HepG2 (cell line): ENCODE data around the gene CLCNKA. TPM values are rescaled to one million over a fixed set of nuclear protein-coding genes. Genes with fewer than 3 reads are reported as not detected.
"Not testable (repeated sequence)": the region's sequence is repeated elsewhere in the genome, so short reads cannot be mapped to it uniquely, and the experiment has no call there.

Experiments used
- ATAC-seq: fragments of 200-7000 bp; cut with Tn5 transposase; 3 replicates; pipeline ENCODE4 v1.9.1; 2020; ENCODE audit warnings: mild to moderate bottlenecking, moderate library complexity
- BruUV-seq: library from RNA; stranded (reverse); fragments of 400-500 nt; replicated peaks from 2 replicates; lab custom pipeline; 2021; lab: Mats Ljungman, UMichigan
- CTCF ChIA-PET: fragments of 300-600 bp; formaldehyde crosslinking; extraction: SDS; loops from one replicate; lab custom pipeline; 2021; ENCODE audit warnings: low total read pairs, inconsistent platforms, low intra/inter-chr PET ratio; lab: Yijun Ruan, JAX
- POLR2A ChIA-PET: fragments of 350-600 bp; sonication (Branson Sonifier 250); formaldehyde crosslinking; loops from one replicate; lab custom pipeline; 2020; ENCODE audit warnings: antibody characterized with exemption, inconsistent platforms; lab: Yijun Ruan, JAX
- DNase-seq: peaks from one replicate; pipeline ENCODE4 v3.0.0-alpha.2; 2015; ENCODE audit warnings: low spot score
- FAIRE-seq: peaks from 3 replicates; lab custom pipeline; 2011; peaks lifted over from hg19 to GRCh38; lab: Jason Lieb, UNC
- H2AFZ ChIP-seq: one replicate; pipeline ENCODE4 v1.6.1; 2011; ENCODE audit warnings: low read length, inconsistent platforms
- H3K27ac ChIP-seq: fragments of 300-600 bp; 3 replicates; pipeline ENCODE4 v1.8.0; 2011; ENCODE audit warnings: mixed run types, mild to moderate bottlenecking, mixed read lengths, low read length, inconsistent platforms; ENCODE audit not compliant: insufficient read depth; ENCODE audit errors: extremely low read length
- H3K27me3 ChIP-seq, 2 experiments: fragments of 200-600 bp in 1 of 2; 2 replicates in 1 of 2; 3 replicates in 1 of 2; pipeline versions ENCODE4 v1.6.0 to v1.8.0; 2011; ENCODE audit warnings: low read length in 2 of 2, mild to moderate bottlenecking in 2 of 2, moderate library complexity in 2 of 2, inconsistent platforms in 1 of 2; ENCODE audit not compliant: insufficient read depth in 2 of 2, control insufficient read depth in 1 of 2
- H3K36me3 ChIP-seq, 2 experiments: fragments of 200-600 bp in 1 of 2; replicated peaks in 1 of 2; 2 replicates in 1 of 2; 3 replicates in 1 of 2; pipeline versions ENCODE4 v1.5.1 to v1.8.0; 2011; ENCODE audit warnings: low read length in 2 of 2, inconsistent platforms in 1 of 2; ENCODE audit not compliant: insufficient read depth in 2 of 2, control insufficient read depth in 1 of 2
- H3K4me1 ChIP-seq: 2 replicates; pipeline ENCODE4 v1.5.1; 2012; ENCODE audit warnings: low read length, inconsistent platforms; ENCODE audit not compliant: insufficient read depth
- H3K4me2 ChIP-seq: 2 replicates; pipeline ENCODE4 v1.6.0; 2011; ENCODE audit warnings: low read depth, low read length, inconsistent platforms
- H3K4me3 ChIP-seq, 3 experiments: fragments of 200-600 bp in 1 of 3; sonication (generic), shearing (Covaris generic) in 1 of 3; replicated peaks in 1 of 3; 2 replicates each; pipeline ENCODE4 v1.5.1; 2011 to 2016; ENCODE audit warnings: low read length in 3 of 3, inconsistent platforms in 2 of 3, low read depth in 2 of 3, mild to moderate bottlenecking in 2 of 3, control low read depth in 1 of 3, mixed read lengths in 1 of 3; ENCODE audit not compliant: insufficient read depth in 1 of 3
- H3K79me2 ChIP-seq: one replicate; pipeline ENCODE4 v1.6.1; 2011; ENCODE audit warnings: low read length, inconsistent platforms; ENCODE audit not compliant: insufficient read depth
- H3K9ac ChIP-seq: 2 replicates; pipeline ENCODE4 v1.6.0; 2011; ENCODE audit warnings: mild to moderate bottlenecking, low read depth, low read length, inconsistent platforms; ENCODE audit not compliant: insufficient read depth
- H3K9me3 ChIP-seq: 2 replicates; pipeline ENCODE4 v1.5.1; 2012; ENCODE audit warnings: mild to moderate bottlenecking, low read length
- H4K20me1 ChIP-seq: 2 replicates; pipeline ENCODE4 v1.6.0; 2011; ENCODE audit warnings: inconsistent platforms, mild to moderate bottlenecking, low read length, moderate library complexity; ENCODE audit not compliant: insufficient read depth
- ATF1 ChIP-seq: IDR thresholded peaks from 2 replicates; pipeline ENCODE4 v1.6.1; 2016; ENCODE audit warnings: mild to moderate bottlenecking, control low read depth
- BHLHE40 ChIP-seq: IDR thresholded peaks from 2 replicates; pipeline ENCODE4 v1.6.1; 2011; ENCODE audit warnings: low read length, improper control_type of control experiment
- FOSL2 ChIP-seq: sonication (generic); formaldehyde crosslinking; IDR thresholded peaks from 2 replicates; pipeline ENCODE4 v1.4.0; 2020; ENCODE audit warnings: missing genetic modification reagents
- GZF1 ChIP-seq: sonication (generic); formaldehyde crosslinking; IDR thresholded peaks from 2 replicates; pipeline ENCODE4 v1.5.1; 2020; ENCODE audit warnings: mild to moderate bottlenecking, missing genetic modification reagents
- PTBP1 ChIP-seq: fragments of 200-400 bp; formaldehyde crosslinking; IDR thresholded peaks from 2 replicates; pipeline ENCODE4 v1.6.1; 2018; ENCODE audit warnings: low read length, low read depth; ENCODE audit not compliant: poor library complexity, severe bottlenecking
- ZFP90 ChIP-seq: sonication (generic); formaldehyde crosslinking; IDR thresholded peaks from 2 replicates; pipeline ENCODE4 v1.8.0; 2022; ENCODE audit warnings: missing genetic modification reagents, mild to moderate bottlenecking, inconsistent platforms, borderline replicate concordance
- ZKSCAN8 ChIP-seq: IDR thresholded peaks from 2 replicates; pipeline ENCODE4 v1.6.1; 2016; ENCODE audit warnings: borderline replicate concordance, missing genetic modification reagents, missing compliant biosample characterization
- ZMYM3 ChIP-seq: sonication (generic); formaldehyde crosslinking; IDR thresholded peaks from 2 replicates; pipeline ENCODE4 v1.5.1; 2020; ENCODE audit warnings: mild to moderate bottlenecking, missing genetic modification reagents
- ZNF207 ChIP-seq: fragments of 450-650 bp; IDR thresholded peaks from 2 replicates; pipeline ENCODE4 v1.6.1; 2016; ENCODE audit warnings: antibody characterized with exemption, borderline replicate concordance
- ZNF564 ChIP-seq: sonication (generic); formaldehyde crosslinking; IDR thresholded peaks from 2 replicates; pipeline ENCODE4 v1.8.1; 2023; ENCODE audit warnings: mild to moderate bottlenecking, missing genetic modification reagents
- ZNF768 ChIP-seq: sonication (generic); formaldehyde crosslinking; IDR thresholded peaks from 2 replicates; pipeline ENCODE4 v1.4.0; 2020; ENCODE audit warnings: missing genetic modification reagents
- ZNF841 ChIP-seq: sonication (generic); formaldehyde crosslinking; IDR thresholded peaks from 2 replicates; pipeline ENCODE4 v1.8.1; 2023; ENCODE audit warnings: missing genetic modification reagents, borderline replicate concordance
- WGBS: methylation state at CpG from one replicate; pipeline ENCODE4 v1.1.6; 2017; ENCODE audit warnings: low lambda C conversion rate; 5-methylcytosine and 5-hydroxymethylcytosine counted together
- in situ Hi-C: cut with HindIII; loops from 2 replicates; pipeline ENCODE4 v1.10.0; 2017; ENCODE audit warnings: low pct_unique_long_range_greater_than_20kb; ENCODE audit not compliant: extremely low pct_ligation_motif_present
- intact Hi-C: fragments of 100-400 bp; cut with micrococcal nuclease; formaldehyde crosslinking; loops from one replicate; pipeline ENCODE4 v1.10.0; 2022; ENCODE audit not compliant: unreplicated experiment
- polyA plus RNA-seq, 8 experiments: library from polyadenylated mRNA; depleted of rRNA in 3 of 8; stranded (reverse) in 7 of 8; unstranded in 1 of 8; fragments of >200 nt; fragmentation: Illumina TruSeq in 4 of 8; extraction: Trizol in 4 of 8; gene quantifications; 2 replicates each; pipeline versions ENCODE4 v1.2.1 to v1.2.3, GENCODE V29; 2011 to 2016; ENCODE audit warnings: low read depth in 4 of 8, missing spikeins in 1 of 8, mixed read lengths in 1 of 8; ENCODE audit not compliant: insufficient read depth in 1 of 8
- total RNA-seq, 5 experiments: library from RNA; depleted of rRNA; stranded (reverse); fragments of >200 nt; fragmentation: Illumina TruSeq; extraction: Trizol; gene quantifications; 2 replicates each; pipeline ENCODE4 v1.2.3, GENCODE V29; 2016; ENCODE audit warnings: low read depth in 1 of 5

Gene CLCNKA
- total and polyA plus RNA-seq, 2 of the 13 experiments (the other 11 are each of a cell fraction or from before 2014, with no cell fraction given) = 0.03 TPM; not detected in 1

GRCh38 chr1:16042654-16043053 is 20.8 kb downstream of the CLCNKA start:
- H3K4me2 ChIP-seq, POLR2A ChIA-PET, BruUV-seq, H3K79me2 ChIP-seq, H3K36me3 ChIP-seq, H2AFZ ChIP-seq, FAIRE-seq, H3K4me1 ChIP-seq, H3K4me3 ChIP-seq, H3K27ac ChIP-seq, H4K20me1 ChIP-seq, H3K9me3 ChIP-seq, DNase-seq, H3K9ac ChIP-seq, in situ Hi-C loops, intact Hi-C loops: not testable (repeated sequence)
- CTCF ChIA-PET = interaction anchor here (1.4 kb wide), 1 partner anchor 33 kb away, joined by 4 read pairs; no protein-coding TSS in a partner anchor
- ATAC-seq = peak; percentile 11; the same call in 1 of the 3 replicates
- TF ChIP-seq ZNF768 (CRISPR knock-in tag) (peak; percentile 94), ZMYM3 (peak; percentile 37; the same call in 1 of the 2 replicates), FOSL2 (CRISPR knock-in tag) (peak; percentile 43; the same call in 1 of the 2 replicates)
- H3K27me3 ChIP-seq = peaks cover 12 to 37% of the 10 kb centered on the region in 2 experiments
- WGBS = 35% methylated on average over 7 of the region's 9 CpGs

DNA sequence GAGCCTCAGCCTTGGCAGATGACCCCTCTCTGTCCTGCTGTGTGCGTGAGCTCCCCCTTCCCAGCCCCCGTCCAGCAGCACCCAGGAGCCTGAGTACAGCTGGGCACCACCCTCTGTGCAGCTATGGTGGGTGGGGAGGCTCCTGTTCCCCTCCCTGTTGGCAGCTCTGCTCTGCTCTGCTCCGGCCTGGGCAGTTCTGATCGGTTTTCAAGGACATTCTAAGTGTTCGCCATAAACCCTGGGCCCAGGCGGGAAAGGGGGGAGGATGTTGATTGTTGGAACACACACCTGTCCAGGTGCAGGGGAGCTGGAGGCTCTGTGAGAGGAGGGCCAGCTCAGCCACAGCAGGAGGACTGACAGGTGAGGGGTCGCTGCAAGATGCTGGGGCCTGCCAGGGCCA is 21.7 kb downstream of the CLCNKA start, which contains the start of gene CLCNKB:
Gene CLCNKB, plus strand, starts transcription at position 262 of the 400 bp plus-strand sequence. CDS start 711 bp downstream, outside the sequence.
- CTCF ChIA-PET = no interaction called here
- WGBS = 8% methylated on average over 5 of the region's 7 CpGs
- in situ Hi-C loops = no loop called here

More for the DNA sequence above, 21.7 kb downstream of the CLCNKA start, which contains the start of gene CLCNKB:
- H3K27ac ChIP-seq = no peak within 1 kb of the TSS
- no peak within 1 kb of the TSS for H3K4me2 ChIP-seq
- H4K20me1 ChIP-seq = no peaks in the 10 kb centered on the region
- BruUV-seq = no TSS peak
- TF ChIP-seq ZNF841 (CRISPR knock-in tag) (no peak), ZKSCAN8 (CRISPR knock-in tag) (no peak), ZNF564 (no peak), GZF1 (no peak), ZNF207 (no peak), BHLHE40 (no peak), ZFP90 (no peak), ATF1 (CRISPR knock-in tag) (no peak), PTBP1 (no peak)
- no peaks in the 10 kb centered on the region for H3K9me3 ChIP-seq
- no peak within 1 kb of the TSS for H3K4me3 ChIP-seq
- no peaks in the 10 kb centered on the region for H3K79me2 ChIP-seq
- no peak within 1 kb of the TSS for H2AFZ ChIP-seq
- H3K9ac ChIP-seq = no peak within 1 kb of the TSS
- DNase-seq = no peak
- peaks cover 12 to 37% of the 10 kb centered on the region in 2 experiments for H3K27me3 ChIP-seq
- FAIRE-seq = no peak
- peaks cover 9% of the 10 kb centered on the region for H3K4me1 ChIP-seq
- POLR2A ChIA-PET = interaction anchor here (0.6 kb wide), 1 partner anchor 227 kb away, joined by 3 read pairs; no protein-coding TSS in a partner anchor
- no peaks in the 10 kb centered on the region for H3K36me3 ChIP-seq
- peak; percentile 7; the same call in 1 of the 3 replicates for ATAC-seq
- intact Hi-C loops = no loop called here
